GM21447 (cell line): ENCODE results near the gene FLVCR1.
A peak's percentile ranks its signal among the peaks of the same experiment; 100 is the strongest.
"Not testable (repeated sequence)": the region's sequence is repeated elsewhere in the genome, so short reads cannot be mapped to it uniquely, and the experiment has no call there.

Experiments used
- ATAC-seq: cut with Tn5 transposase; IDR thresholded peaks from one replicate; pipeline ENCODE4 v1.9.1; 2021; ENCODE audit not compliant: unreplicated experiment

Gene FLVCR1

GRCh38 chr1:212857992-212858460 lies at the start of gene FLVCR1:
Gene FLVCR1, plus strand, starts transcription at chr1:212858275. Its CDS starts 178 bp downstream, at chr1:212858453.
- ATAC-seq: peak; percentile 93

GRCh38 chr1:212814537-212815334 lies 43.3 kb upstream of the FLVCR1 start:
- no peak for ATAC-seq

DNA sequence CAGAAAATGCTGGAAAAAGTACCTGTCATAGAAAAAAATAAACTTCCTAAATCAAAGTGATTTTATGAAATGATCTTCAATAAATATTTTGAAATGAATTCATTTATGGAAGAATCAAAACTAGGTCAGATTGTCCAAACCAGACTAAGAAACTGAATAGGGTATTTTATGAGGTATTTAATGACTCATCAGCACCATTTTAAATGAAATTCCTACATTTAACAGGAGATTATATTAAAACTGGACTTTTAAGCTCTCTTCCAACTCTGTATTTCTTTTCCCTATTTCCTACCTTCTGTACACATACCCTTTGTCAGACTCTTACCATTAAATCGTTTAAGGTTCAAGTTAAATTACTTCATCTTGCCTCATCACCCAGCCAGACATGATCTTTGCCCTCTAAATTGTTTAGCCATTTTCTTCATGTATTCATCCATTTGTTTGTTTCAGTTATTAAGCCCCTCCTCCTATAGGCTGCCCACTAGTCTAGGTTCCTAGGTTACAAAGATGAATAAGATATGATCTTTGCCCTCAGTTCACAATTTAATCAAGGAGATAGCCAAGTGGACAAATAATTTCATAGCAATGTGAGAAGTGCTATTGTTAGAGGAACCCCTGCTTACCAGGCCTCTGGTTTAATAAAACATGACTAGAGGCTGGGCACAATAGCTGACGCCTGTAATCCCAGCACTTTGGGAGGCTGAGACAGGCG lies 41.4 kb upstream of the FLVCR1 start:
- no peak for ATAC-seq

DNA sequence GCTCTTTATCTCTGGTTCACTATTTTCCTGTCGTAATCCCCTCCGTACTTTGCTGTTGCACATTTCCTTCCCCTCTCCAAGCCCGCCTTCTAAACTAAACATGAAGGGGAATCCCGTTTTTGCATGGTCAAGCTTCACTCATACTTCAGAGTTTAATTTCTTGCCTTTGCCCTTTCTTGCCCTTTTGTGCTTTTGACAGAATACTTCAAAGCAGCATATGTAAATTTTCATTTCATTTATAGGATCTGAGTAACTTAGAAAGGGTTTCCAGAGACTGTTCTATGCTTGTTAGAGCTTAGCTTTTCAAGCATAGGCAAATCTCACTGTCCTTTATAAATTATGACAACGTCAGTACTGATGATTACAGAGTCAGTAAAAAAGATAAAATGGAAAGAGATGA lies 38.3 kb upstream of the FLVCR1 start:
- no peak for ATAC-seq

DNA sequence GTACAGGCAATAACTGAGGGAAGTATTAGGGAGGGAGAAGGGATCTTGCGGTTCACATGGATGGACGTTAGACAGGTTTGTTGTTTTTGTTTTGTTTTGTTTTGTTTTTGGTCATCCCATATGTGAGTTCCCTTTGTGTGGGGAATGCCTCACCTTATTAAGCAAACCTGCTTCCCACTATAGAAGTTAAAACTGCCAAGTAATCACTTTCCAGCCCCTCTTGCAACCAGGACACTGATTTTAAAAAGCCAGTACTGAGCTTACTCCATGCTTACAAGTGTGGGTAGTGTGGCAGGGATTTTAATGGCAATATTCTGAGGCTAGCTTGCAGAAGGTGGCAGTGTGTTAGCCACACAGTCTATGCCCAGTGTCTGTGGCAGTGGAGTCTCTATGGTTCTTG lies 37.1 kb upstream of the FLVCR1 start:
- no peak for ATAC-seq

DNA sequence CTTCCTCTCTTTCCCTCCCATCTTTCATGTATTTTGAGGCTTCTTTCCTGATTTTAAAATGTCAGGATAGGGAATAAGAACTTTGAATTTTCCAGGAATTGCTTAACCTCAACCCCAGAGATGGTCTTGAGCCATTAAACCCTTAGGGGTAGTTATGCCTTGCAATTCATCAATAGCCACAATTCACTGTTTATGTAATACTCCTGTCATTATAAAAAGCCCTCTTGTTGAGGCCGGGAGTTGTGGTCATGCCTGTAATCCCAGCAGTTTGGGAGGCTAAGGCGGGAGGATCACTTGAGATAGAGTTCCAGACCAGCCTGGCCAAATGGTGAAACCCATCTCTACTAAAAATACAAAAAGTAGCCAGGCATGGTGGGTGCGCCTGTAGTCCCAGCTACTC lies 35.1 kb upstream of the FLVCR1 start:
- ATAC-seq: no peak

GRCh38 chr1:212824201-212824600 lies 33.9 kb upstream of the FLVCR1 start:
- ATAC-seq: no peak

- no peak for ATAC-seq
Measured at GRCh38 chr1:212825798-212826452, 32.1 kb upstream of the FLVCR1 start.

GRCh38 chr1:212827171-212827776 lies 30.8 kb upstream of the FLVCR1 start:
- ATAC-seq: no peak

GRCh38 chr1:212827831-212828278 lies 30.2 kb upstream of the FLVCR1 start:
- ATAC-seq: no peak

DNA sequence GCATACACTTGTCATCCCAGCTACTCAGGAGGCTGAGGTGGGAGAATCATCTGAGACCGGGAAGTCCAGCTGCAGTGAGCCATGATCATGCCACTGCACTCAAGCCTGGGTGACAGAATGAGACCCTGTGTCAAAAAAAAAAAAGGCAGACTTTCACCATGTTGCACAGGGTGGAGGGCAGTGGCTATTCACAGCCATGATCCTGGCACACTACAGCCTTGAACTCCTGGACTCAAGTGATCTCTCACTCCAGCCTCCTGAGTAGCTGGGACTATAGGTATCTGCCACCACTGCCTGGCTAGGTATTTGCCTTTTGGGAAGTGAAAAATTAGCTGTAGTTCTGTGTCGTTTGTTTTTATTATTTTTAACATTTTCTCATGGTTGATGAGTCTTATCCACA lies 29.7 kb upstream of the FLVCR1 start:
- ATAC-seq: no peak

DNA sequence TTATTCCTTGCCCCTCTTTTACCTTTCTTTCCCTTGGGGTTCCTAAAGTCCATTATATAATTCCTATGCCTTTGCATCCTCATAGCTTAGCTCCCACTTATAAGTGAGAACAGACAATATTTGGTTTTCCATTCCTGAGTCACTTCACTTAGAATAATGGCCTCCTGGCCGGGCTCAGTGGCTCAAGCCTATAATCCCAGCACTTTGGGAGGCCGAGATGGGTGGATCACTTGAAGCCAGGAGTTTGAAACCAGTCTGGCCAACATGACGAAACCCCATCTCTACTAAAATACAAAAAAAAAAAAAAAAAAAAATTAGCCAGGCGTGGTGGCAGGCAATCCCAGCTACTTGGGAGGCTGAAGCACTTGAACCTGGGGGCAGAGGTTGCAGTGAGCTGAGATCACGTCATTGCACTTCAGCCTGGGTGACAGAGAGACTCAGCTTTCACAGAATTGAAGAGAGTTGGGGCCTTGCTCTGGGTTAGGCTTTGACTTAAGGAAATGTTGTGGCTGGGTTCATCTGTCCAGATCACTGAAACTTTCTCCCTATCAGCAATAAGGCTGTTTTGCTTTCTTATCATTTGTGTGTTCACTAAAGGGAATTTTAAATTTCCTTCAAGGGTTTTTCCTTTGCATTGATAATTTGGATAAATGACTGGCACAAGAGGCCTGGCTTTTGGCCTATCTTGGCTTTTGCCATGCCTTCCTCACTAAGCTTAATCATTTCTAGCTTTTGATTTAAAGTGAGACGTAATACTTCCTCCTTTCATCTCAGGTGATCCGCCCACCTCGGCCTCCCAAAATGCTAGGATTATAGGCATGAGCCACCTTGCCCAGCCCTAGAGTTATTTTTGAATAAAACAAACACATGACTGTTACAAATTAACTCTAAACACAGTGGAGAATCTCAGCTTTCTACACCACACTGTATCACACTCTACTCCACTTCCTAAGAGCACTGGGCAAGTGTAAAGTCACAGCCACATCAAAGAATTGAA lies 24.6 kb upstream of the FLVCR1 start:
- ATAC-seq: peak; percentile 83

- ATAC-seq: no peak
Measured at GRCh38 chr1:212838145-212838544, 19.9 kb upstream of the FLVCR1 start.

DNA sequence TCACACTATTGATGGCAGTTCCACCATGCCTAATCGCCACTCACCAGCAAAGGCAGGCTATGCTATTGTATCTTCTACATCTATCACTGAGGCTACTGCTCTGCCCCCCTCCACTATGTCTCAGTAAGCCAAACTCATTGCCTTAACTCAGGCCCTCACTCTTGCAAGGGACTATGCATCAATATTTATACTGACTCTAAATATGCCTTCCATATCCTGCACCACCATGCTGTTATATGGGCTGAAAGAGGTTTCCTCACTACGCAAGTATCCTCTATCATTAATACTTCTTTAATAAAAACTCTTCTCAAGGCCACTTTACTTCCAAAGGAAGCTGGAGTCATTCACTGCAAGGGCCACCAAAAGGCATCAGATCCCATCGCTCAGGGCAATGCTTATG lies 13.6 kb upstream of the FLVCR1 start:
- ATAC-seq: not testable (repeated sequence)

DNA sequence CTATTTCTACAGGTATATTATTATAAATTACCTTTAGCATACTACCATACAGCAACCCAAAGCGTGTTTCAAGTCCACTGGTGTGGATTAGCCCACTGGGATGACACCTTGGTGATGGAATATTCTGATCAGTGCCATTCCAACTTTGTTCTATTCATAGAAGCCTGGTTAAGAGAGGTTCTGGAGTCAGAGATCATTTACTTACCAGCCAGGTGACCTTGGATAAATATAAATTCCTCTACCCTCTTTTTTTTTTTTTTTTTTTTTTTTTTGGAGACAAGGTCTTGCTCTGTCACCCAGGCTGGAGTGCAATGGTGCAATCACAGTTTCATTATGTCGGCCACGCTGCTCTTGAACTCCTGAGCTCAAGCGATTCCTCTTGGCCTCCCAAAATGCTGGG lies 10.5 kb upstream of the FLVCR1 start, which contains the start of gene SPATA45:
TSS of gene SPATA45 (minus strand) at position 101 of the 400 bp plus-strand sequence. CDS start 11,500 bp downstream, outside the sequence.
- ATAC-seq: no peak

DNA sequence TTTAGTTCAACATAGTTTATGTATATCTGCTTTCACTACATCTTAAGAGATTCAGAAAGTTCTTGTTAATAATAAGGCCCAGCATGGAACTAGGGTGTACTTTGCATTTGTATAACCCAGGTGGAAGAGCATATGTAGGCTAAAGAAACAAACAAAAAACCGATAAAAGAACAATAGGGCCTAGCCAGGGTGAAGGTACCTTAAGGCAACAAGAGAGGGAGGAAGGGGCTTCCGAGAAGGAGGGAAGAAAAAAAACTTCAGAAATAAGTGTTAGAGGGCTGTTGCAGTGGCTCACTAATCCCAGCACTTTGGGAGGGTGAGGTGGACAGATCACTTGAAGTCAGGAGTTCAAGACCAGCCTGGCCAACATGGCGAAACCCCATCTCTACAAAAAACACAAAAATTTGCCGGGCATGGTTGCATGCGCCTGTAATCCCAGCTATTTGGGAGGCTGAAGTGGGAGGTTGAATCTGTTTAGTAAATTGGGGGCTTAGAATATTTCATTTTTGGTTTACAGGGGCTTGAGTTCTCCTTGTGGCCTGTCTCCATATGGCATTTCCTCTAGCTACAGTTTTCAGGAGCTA lies 5.9 kb upstream of the FLVCR1 start:
- ATAC-seq: no peak

DNA sequence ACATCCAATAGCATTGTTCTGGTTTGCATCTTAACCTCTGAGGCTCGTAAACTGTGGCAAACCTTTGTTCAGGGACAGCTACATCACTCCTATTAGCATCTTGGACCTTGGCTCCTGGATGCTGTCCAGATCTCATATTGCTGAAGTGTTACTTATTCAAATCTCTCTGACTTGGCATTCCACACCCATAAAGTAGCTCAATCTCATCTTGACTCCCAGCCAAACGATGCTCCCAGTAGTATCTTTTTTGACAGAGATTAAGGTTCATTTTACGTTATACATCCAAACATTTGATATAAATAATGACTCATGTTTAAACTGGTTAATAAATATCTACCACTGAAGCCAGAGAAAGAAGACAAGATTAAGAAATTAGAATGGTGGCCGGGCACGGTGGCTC lies 4.4 kb upstream of the FLVCR1 start:
- ATAC-seq: no peak

DNA sequence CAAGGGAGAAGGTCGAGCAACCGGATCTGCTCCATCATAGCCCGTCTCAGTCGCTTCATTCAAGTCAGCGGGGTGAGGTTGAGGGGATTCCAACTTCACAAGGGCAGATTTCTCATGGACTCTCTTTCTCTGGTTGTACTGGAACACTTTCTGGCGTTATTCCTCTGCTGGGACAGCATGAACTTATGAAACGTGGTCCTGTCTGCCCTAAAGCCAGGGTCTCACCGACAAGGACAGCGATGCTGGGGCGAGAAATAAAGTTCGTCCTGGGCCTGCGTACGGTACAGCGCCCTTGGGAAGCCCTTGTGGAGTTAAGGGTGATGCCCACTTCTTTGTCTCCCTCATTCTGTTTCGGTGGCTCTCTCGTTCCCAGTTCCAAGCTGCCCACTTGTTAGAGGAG lies 1.3 kb upstream of the FLVCR1 start:
- ATAC-seq: no peak

GRCh38 chr1:212858461-212859265 lies 588 bp downstream of the FLVCR1 start:
- ATAC-seq: peak; percentile 11
